A549 (cell line): ENCODE results near the gene EIF2B5.

Source experiments
- RAD21 ChIP-seq, 2 experiments: fragments of >200 bp in 1 of 2; sonication (Bioruptor Twin) in 1 of 2; formaldehyde crosslinking in 1 of 2; IDR thresholded peaks in 1 of 2; conservative IDR thresholded peaks in 1 of 2; 2 replicates in 1 of 2; 3 replicates in 1 of 2; pipeline ENCODE4 v1.6.1; 2012 to 2018; ENCODE audit warnings: inconsistent platforms in 1 of 2
- SMC3 ChIP-seq: fragments of >200 bp; sonication (Bioruptor Twin); formaldehyde crosslinking; IDR thresholded peaks from 3 replicates; pipeline ENCODE4 v1.6.1; 2018; ENCODE audit warnings: inconsistent platforms
- TF ChIP-seq, protein P1 (sequence below): fragments of >200 bp; sonication (Bioruptor Twin); formaldehyde crosslinking; IDR thresholded peaks from 3 replicates; pipeline ENCODE4 v1.5.1; 2016
- TF ChIP-seq, protein P2 (sequence below): fragments of 450-650 bp; IDR thresholded peaks from 2 replicates; pipeline ENCODE4 v1.6.1; 2014; ENCODE audit warnings: antibody characterized with exemption

- no peak for TF ChIP-seq SMC3
- TF ChIP-seq, protein P1, sequence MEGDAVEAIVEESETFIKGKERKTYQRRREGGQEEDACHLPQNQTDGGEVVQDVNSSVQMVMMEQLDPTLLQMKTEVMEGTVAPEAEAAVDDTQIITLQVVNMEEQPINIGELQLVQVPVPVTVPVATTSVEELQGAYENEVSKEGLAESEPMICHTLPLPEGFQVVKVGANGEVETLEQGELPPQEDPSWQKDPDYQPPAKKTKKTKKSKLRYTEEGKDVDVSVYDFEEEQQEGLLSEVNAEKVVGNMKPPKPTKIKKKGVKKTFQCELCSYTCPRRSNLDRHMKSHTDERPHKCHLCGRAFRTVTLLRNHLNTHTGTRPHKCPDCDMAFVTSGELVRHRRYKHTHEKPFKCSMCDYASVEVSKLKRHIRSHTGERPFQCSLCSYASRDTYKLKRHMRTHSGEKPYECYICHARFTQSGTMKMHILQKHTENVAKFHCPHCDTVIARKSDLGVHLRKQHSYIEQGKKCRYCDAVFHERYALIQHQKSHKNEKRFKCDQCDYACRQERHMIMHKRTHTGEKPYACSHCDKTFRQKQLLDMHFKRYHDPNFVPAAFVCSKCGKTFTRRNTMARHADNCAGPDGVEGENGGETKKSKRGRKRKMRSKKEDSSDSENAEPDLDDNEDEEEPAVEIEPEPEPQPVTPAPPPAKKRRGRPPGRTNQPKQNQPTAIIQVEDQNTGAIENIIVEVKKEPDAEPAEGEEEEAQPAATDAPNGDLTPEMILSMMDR = no peak
- TF ChIP-seq RAD21 (conservative IDR thresholded peaks at IDR 0.05 in 1 of 2, IDR thresholded peaks at IDR 0.05 in 1 of 2) = no peak
- TF ChIP-seq, protein P2, sequence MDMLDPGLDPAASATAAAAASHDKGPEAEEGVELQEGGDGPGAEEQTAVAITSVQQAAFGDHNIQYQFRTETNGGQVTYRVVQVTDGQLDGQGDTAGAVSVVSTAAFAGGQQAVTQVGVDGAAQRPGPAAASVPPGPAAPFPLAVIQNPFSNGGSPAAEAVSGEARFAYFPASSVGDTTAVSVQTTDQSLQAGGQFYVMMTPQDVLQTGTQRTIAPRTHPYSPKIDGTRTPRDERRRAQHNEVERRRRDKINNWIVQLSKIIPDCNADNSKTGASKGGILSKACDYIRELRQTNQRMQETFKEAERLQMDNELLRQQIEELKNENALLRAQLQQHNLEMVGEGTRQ = no peak
Measured at GRCh38 chr3:184174284-184174645, 39.1 kb downstream of the EIF2B5 start.
